ENCODE results near the gene SPACA5. TPM values are rescaled to one million over a fixed set of nuclear protein-coding genes. Genes with fewer than 3 reads are reported as not detected.
"Not testable (repeated sequence)": the region's sequence is repeated elsewhere in the genome, so short reads cannot be mapped to it uniquely, and the experiment has no call there.

The SPACA5 gene
- total RNA-seq, 1 donor from 2014 or later: not detected

DNA sequence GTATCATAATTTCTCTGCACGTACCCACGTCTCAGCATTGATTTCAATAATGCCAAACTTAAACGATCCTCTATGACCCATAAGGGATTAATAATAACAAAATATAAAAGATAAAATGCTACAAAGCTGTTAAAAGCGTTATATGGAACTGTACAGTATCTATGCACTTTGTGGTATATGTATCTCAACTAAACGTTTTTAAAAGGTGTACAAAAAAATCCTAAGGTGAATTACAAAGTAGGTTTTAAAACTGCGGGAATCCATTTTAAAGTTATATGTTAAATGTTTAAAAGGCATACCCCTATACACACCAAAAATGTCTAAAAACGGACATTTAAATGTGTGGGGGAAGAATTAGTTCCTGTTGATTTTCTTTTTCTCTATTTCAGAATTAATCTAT is 3.9 kb upstream of the SPACA5 start:
- no peak overlapping the region for H3K27ac Mint-ChIP-seq
- intact Hi-C loops (cut with micrococcal nuclease): no loop called here
- no peaks in the 10 kb centered on the region for H3K27me3 Mint-ChIP-seq (ENCODE audit: low read depth)
- no peak for DNase-seq (ENCODE audit: low spot score)
- H3K9me3 Mint-ChIP-seq: peaks cover 4% of the 10 kb centered on the region
- H3K36me3 Mint-ChIP-seq (ENCODE audit: low read depth): peaks cover 41% of the 10 kb centered on the region
- H3K4me3 Mint-ChIP-seq (ENCODE audit: low read depth): peak overlapping the region; percentile 39
- peaks cover 15% of the 10 kb centered on the region for H3K4me1 Mint-ChIP-seq (ENCODE audit: low read depth)

DNA sequence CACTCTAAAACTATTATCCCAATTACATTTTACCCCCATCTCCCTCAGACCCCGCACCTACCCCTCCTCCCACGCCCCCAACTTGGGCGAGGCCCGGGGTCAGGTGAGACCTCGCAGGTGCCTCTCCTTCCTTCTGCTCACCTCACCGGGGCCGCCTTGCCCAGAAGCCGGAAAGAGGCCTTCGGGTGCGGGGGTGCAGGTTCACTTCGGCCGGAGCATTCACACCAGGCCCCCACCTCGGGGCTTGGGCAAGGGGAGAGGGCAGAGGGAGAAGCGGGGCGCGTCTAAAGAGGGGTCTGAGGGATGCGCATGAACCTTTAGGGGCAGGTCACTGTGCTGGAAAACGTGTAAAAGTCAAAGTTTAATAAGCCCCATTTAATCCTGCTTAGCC is 3.4 kb upstream of the SPACA5 start:
- Mint-ChIP-seq H3K27me3 (ENCODE audit: low read depth) (no peaks in the 10 kb centered on the region), H3K4me1 (ENCODE audit: low read depth) (peaks cover 15% of the 10 kb centered on the region), H3K4me3 (ENCODE audit: low read depth) (peak overlapping the region; percentile 99), H3K27ac (peak overlapping the region; percentile 98), H3K9me3 (no peaks in the 10 kb centered on the region), H3K36me3 (ENCODE audit: low read depth) (peaks cover 36% of the 10 kb centered on the region)
- intact Hi-C loops (cut with micrococcal nuclease): no loop called here
- no peak for DNase-seq (ENCODE audit: low spot score)

DNA sequence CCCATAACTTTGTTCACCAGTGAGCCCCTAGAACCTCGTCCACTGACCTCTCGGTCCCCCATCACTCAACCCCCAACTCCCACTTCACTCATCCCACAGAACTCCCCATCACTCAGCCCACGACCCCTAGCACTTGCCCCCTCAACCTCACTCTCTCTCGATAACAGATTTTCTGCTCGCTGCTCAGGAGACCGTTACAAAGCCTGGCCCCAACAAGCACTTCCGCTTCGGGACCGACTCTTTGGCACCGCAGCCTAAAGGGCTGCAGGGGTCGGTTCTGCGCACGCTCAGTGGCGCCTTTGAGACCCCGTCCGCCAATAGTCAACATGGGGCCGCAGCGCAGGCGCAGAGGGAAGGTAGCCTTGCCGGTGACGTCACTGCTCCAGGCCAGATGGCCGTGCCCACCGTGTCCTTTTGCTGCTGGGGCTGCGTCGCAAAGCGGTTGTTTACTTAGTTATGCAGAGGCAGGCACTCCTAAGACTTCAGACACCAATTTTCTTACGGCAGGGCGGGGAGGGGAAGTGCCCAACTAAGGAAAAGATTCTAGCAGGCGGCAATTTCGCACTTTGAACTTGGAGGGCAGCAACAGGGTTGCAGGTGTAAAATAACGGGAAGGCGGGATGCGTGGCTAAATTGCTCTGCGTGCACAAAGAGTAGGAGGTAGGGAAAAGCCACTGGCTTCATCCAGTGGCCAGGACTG is 2.9 kb upstream of the SPACA5 start, which contains the start of gene ZNF182:
TSS of gene ZNF182 (minus strand) at position 232 of the 700 bp plus-strand sequence. CDS start 1,380 bp downstream, outside the sequence.
- intact Hi-C loops (cut with micrococcal nuclease): no loop called here
- Mint-ChIP-seq H3K9me3 (no peaks in the 10 kb centered on the region), H3K27ac (peak within 1 kb of the TSS; percentile 98), H3K27me3 (ENCODE audit: low read depth) (no peaks in the 10 kb centered on the region), H3K4me1 (ENCODE audit: low read depth) (peaks cover 15% of the 10 kb centered on the region), H3K36me3 (ENCODE audit: low read depth) (peaks cover 32% of the 10 kb centered on the region), H3K4me3 (ENCODE audit: low read depth) (peak within 1 kb of the TSS; percentile 99)
- peak; percentile 86 for DNase-seq (ENCODE audit: low spot score)

DNA sequence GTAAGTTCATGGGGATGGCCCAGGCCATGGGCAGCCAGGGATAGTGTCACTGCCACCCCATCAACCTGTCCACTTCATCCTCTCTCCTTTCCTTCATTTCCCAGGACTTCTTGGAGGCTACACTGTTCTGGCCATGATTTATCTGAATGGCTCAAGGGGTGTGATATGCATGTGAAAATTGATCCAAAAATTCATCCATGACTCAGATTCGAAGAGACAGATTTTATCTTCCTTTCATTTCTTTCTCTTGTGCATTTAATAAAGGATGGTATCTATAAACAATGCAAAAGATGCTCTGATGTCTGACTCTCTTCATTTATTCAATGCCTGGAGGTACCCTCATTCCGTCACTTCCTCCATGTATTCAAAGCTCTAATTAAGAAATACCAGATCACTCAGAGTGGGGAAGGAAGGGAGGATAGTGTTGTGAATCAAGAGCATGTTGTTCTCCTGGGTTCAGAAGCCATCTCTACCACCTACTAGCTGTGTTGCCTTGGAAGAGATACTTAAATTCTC is 2.7 kb downstream of the SPACA5 start:
- H3K27ac Mint-ChIP-seq; DNase-seq (ENCODE audit: low spot score); H3K9me3 Mint-ChIP-seq; H3K4me1 Mint-ChIP-seq (ENCODE audit: low read depth); H3K4me3 Mint-ChIP-seq (ENCODE audit: low read depth); H3K27me3 Mint-ChIP-seq (ENCODE audit: low read depth); intact Hi-C loops (cut with micrococcal nuclease); H3K36me3 Mint-ChIP-seq (ENCODE audit: low read depth): not testable (repeated sequence)

DNA sequence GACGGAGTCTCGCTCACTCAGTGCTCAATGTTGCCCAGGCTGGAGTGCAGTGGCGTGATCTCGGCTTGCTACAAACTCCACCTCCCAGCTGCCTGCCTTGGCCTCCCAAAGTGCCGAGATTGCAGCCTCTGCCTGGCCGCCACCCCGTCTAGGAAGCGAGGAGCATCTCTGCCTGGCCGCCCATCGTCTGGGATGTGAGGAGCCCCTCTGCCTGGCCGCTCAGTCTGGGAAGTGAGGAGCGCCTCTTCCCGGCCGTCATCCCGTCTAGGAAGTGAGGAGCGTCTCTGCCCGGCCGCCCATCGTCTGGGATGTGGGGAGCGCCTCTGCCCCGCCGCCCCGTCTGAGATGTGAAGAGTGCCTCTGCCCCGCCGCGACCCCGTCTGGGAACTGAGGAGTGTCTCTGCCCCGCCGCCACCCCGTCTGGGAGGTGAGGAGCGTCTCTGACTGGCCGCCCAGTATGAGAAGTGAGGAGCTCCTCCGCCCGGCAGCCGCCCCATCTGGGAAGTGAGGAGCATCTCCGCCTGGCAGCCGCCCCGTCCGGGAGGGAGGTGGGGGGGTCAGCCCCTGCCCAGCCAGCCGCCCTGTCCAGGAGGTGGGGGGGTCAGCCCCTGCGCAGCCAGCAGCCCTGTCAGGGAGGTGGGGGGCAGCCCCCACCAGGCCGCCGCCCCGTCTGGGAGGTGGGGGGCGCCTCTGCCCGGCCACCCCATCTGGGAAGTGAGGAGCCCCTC is 10.0 kb downstream of the SPACA5 start:
- H3K4me1 Mint-ChIP-seq (ENCODE audit: low read depth); H3K36me3 Mint-ChIP-seq (ENCODE audit: low read depth); H3K4me3 Mint-ChIP-seq (ENCODE audit: low read depth); intact Hi-C loops (cut with micrococcal nuclease); H3K27ac Mint-ChIP-seq; H3K9me3 Mint-ChIP-seq; DNase-seq (ENCODE audit: low spot score); H3K27me3 Mint-ChIP-seq (ENCODE audit: low read depth): not testable (repeated sequence)

DNA sequence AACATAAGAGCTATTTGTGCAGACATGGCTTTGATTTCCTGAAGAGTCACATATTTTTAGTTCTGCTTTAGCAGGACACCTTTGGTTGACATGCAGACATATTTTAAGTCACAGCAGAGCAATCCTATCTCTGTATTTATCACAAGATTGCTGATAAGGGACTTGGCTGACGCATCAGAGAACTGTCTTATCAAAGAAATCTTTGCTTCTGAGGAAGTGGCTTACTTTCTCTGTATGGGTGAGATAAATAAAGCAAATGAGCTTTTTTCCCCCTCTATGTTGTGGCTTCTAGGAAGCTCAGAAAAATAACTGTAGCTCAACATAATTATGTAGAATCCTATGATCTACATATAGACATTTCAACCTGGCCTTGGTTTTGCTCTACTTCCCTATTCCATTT is 13.1 kb downstream of the SPACA5 start:
- intact Hi-C loops (cut with micrococcal nuclease): loop anchor here (10.0 kb wide), 1 partner anchor 365 kb away; the partner anchor contains the start of genes ELK1 and UXT
- not testable (repeated sequence) for H3K36me3 Mint-ChIP-seq (ENCODE audit: low read depth); H3K4me3 Mint-ChIP-seq (ENCODE audit: low read depth); H3K4me1 Mint-ChIP-seq (ENCODE audit: low read depth); DNase-seq (ENCODE audit: low spot score); H3K27ac Mint-ChIP-seq; H3K27me3 Mint-ChIP-seq (ENCODE audit: low read depth)
- H3K9me3 Mint-ChIP-seq: peaks cover 16% of the 10 kb centered on the region

DNA sequence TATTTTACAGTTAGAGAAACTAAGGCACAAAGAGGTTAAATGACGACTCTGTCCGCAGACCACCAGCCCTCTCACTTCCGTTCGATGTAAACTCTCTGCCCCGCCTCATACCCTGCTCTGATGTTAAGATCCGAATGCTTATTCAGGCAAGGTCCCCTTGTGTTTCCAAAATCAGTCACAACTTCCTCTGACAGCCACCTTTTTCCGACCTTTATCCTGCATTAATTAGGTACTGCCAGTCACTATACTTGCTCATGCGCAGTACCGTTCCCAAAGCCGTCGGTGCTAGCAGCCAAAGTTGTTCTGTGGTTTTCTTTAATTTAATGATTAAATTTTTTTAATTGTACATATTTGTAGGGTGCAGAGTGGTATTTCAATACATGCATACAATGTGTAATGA is 13.7 kb downstream of the SPACA5 start:
- H3K36me3 Mint-ChIP-seq (ENCODE audit: low read depth); H3K4me3 Mint-ChIP-seq (ENCODE audit: low read depth); H3K4me1 Mint-ChIP-seq (ENCODE audit: low read depth); H3K27me3 Mint-ChIP-seq (ENCODE audit: low read depth): not testable (repeated sequence)
- intact Hi-C loops (cut with micrococcal nuclease): loop anchor here (10.0 kb wide), 1 partner anchor 366 kb away; the partner anchor contains the start of genes ELK1 and UXT
- peak overlapping the region; percentile 49 for H3K27ac Mint-ChIP-seq
- DNase-seq (ENCODE audit: low spot score): peak; percentile 9
- H3K9me3 Mint-ChIP-seq: peaks cover 16% of the 10 kb centered on the region

DNA sequence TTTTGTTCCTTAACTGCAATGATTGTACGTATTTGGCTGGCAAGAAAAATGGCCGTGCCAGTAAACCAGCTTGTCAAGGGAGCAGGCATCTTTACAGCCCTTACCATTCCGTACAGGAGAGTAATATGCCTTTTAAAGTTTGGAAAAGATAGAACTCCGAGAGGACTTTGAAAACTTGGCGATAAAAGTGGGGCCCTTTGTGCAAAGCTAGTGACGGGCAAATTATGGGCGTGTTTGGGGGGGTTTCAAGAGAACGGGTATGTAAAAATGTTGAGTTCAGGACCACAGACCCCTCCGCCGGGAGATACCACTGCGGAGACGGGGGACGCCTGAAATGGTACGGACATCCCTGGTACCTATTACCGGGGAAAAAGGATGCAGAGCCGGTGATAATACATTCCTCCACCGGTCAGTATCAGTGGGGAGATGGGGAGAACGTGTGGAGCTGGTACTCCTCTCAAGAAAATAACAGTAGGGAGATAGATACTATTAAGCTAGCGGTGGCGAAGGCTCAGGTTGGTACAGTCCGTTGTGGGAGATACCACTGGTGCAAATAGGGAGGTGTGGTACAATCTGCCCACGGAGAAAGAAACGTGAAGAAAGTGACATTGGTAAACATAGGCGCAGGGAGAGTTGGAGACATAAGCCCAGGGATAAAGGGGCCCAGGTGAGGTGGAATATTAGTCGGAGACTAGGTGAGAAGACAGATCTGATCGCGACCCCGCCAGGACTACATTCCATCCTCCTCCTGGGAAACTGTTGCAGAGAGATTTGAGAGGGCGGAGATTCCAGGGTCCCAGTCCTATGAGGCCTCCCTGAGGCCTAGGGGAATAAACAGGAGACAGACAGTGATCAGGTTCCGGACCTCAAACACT is 14.5 kb downstream of the SPACA5 start:
- H3K9me3 Mint-ChIP-seq: peaks cover 16% of the 10 kb centered on the region
- H3K27ac Mint-ChIP-seq: peak overlapping the region; percentile 85
- peak; percentile 24 for DNase-seq (ENCODE audit: low spot score)
- peak overlapping the region; percentile 82 for H3K4me3 Mint-ChIP-seq (ENCODE audit: low read depth)
- H3K27me3 Mint-ChIP-seq (ENCODE audit: low read depth): no peaks in the 10 kb centered on the region
- no peaks in the 10 kb centered on the region for H3K36me3 Mint-ChIP-seq (ENCODE audit: low read depth)
- peaks cover 7% of the 10 kb centered on the region for H3K4me1 Mint-ChIP-seq (ENCODE audit: low read depth)
- intact Hi-C loops (cut with micrococcal nuclease): loop anchor here (10.0 kb wide), 1 partner anchor 366 kb away; the partner anchor contains the start of genes ELK1 and UXT

DNA sequence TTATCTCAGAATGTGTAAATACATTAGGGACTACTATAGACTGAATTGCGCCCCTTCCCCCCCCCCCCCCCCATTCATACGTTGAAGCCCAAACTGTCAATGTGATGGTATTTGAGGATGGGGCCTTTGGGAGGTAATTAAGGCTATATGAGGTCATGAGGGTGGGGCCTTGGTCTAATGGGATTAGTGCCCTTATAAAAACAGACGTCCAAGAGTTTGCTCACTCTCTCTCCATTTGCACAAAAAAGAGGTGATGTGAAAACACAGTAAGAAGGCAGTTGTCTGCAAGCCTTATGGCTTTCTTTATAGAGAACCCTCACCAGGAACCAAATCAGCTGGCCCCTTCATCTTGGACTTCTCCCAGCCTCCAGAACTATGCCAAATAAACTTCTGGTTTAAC is 15.3 kb downstream of the SPACA5 start:
- no peak for DNase-seq (ENCODE audit: low spot score)
- no peak overlapping the region for H3K27ac Mint-ChIP-seq
- H3K27me3 Mint-ChIP-seq (ENCODE audit: low read depth): no peaks in the 10 kb centered on the region
- peaks cover 9% of the 10 kb centered on the region for H3K4me1 Mint-ChIP-seq (ENCODE audit: low read depth)
- H3K9me3 Mint-ChIP-seq: peaks cover 16% of the 10 kb centered on the region
- no peaks in the 10 kb centered on the region for H3K36me3 Mint-ChIP-seq (ENCODE audit: low read depth)
- H3K4me3 Mint-ChIP-seq (ENCODE audit: low read depth): no peak overlapping the region
- intact Hi-C loops (cut with micrococcal nuclease): loop anchor here (10.0 kb wide), 1 partner anchor 367 kb away; the partner anchor contains the start of genes ELK1 and UXT

DNA sequence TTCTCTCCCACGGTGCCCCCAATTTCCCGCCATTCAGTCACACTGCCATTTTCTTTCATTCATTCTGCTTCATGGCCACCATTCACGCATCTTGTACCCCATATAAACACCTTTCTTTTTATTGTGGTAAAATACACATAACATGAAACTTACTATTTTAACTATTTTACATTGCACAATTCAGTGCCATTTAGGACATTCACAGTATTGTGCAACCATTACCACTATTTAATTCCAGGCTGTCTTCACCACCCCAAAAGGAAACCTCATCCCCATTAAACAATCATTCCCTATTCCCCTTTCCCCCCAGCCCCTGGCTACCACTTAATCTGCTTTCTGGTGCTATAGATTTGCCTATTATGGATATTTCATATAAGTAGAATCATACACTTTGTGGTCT is 15.9 kb downstream of the SPACA5 start:
- Mint-ChIP-seq H3K27me3 (ENCODE audit: low read depth) (no peaks in the 10 kb centered on the region), H3K36me3 (ENCODE audit: low read depth) (no peaks in the 10 kb centered on the region), H3K27ac (no peak overlapping the region), H3K4me1 (ENCODE audit: low read depth) (peaks cover 9% of the 10 kb centered on the region), H3K9me3 (peaks cover 16% of the 10 kb centered on the region), H3K4me3 (ENCODE audit: low read depth) (no peak overlapping the region)
- no peak for DNase-seq (ENCODE audit: low spot score)
- intact Hi-C loops (cut with micrococcal nuclease): loop anchor here (10.0 kb wide), 1 partner anchor 368 kb away; the partner anchor contains the start of genes ELK1 and UXT

DNA sequence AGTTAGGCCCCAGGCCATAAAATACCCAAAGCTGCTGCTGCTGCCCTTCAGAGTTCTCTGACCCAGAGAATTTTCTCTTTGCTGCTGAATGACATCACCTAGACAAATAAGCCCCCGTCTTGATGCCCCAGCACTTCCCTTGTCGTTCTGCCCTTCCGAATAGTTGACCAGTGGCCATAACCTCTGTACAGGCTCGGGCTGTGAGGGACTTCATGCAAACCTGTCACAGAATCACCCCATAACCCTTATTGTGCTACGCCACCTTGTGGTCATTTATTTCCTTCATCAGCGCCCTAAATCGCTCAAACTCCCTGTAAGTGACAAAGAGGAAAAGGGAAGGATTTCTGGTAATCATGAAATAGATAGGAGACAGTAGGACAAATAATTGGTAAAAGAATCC is 18.8 kb downstream of the SPACA5 start:
- intact Hi-C loops (cut with micrococcal nuclease): loop anchor here (10.0 kb wide), 1 partner anchor 371 kb away; the partner anchor contains the start of genes ELK1 and UXT
- H3K27me3 Mint-ChIP-seq (ENCODE audit: low read depth): no peaks in the 10 kb centered on the region
- H3K36me3 Mint-ChIP-seq (ENCODE audit: low read depth): no peaks in the 10 kb centered on the region
- no peak overlapping the region for H3K27ac Mint-ChIP-seq
- H3K9me3 Mint-ChIP-seq: peaks cover 16% of the 10 kb centered on the region
- peaks cover 7% of the 10 kb centered on the region for H3K4me1 Mint-ChIP-seq (ENCODE audit: low read depth)
- H3K4me3 Mint-ChIP-seq (ENCODE audit: low read depth): no peak overlapping the region
- DNase-seq (ENCODE audit: low spot score): peak; percentile 18

DNA sequence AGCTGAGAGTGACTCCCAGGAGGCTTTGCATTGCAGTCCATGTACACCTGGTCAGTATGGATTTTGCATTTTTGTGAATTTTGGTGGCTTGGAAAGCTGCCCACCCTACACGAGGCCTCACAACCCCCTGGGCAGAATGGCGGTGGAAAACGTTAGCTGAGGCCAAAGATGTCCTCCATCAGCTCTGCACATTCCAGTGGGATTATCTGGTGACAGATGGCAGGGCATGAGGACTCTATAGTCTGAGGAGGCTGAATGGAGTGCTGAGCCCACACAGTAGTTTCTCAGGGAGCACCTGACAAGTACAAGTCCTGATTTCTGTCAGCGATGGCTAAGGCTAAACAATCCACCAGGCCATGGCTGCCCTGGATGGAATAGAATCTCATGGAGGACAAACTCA is 20.8 kb downstream of the SPACA5 start:
- intact Hi-C loops (cut with micrococcal nuclease): loop anchor here (2.0 to 10.0 kb wide), 2 partner anchors 69 to 373 kb away; partner anchors contain the start of genes ELK1 and UXT
- H3K36me3 Mint-ChIP-seq (ENCODE audit: low read depth); H3K4me1 Mint-ChIP-seq (ENCODE audit: low read depth); H3K27ac Mint-ChIP-seq; H3K4me3 Mint-ChIP-seq (ENCODE audit: low read depth); H3K27me3 Mint-ChIP-seq (ENCODE audit: low read depth); H3K9me3 Mint-ChIP-seq; DNase-seq (ENCODE audit: low spot score): not testable (repeated sequence)
